SJSA1 (cell line): ENCODE measurements around the gene C9orf40. TPM values are rescaled to one million over a fixed set of nuclear protein-coding genes. Genes with fewer than 3 reads are reported as not detected.
A peak's percentile ranks its signal among the peaks of the same experiment; 100 is the strongest.

Source experiments
- DNase-seq, 2 experiments: peaks; one replicate each; pipeline ENCODE4 v3.0.0-alpha.2; 2015 to 2020; ENCODE audit warnings: low spot score in 2 of 2, low read depth in 1 of 2
- H3K27ac ChIP-seq: fragments of 250-450 bp; sonication (Bioruptor Pico); 2 replicates; pipeline ENCODE4 v1.5.1; 2020; ENCODE audit warnings: mild to moderate bottlenecking, moderate library complexity
- H3K27me3 ChIP-seq: fragments of 250-450 bp; sonication (Bioruptor Pico); replicated peaks from 2 replicates; pipeline ENCODE4 v1.5.1; 2020; ENCODE audit warnings: mild to moderate bottlenecking, moderate library complexity
- H3K36me3 ChIP-seq: fragments of 250-450 bp; sonication (Bioruptor Pico); 2 replicates; pipeline ENCODE4 v1.5.1; 2020; ENCODE audit warnings: mild to moderate bottlenecking
- H3K4me1 ChIP-seq: fragments of 250-450 bp; sonication (Bioruptor Pico); replicated peaks from 2 replicates; pipeline ENCODE4 v1.6.1; 2021; ENCODE audit warnings: mild to moderate bottlenecking
- H3K4me3 ChIP-seq: fragments of 250-450 bp; sonication (Bioruptor Pico); 2 replicates; pipeline ENCODE4 v1.5.1; 2020; ENCODE audit warnings: mild to moderate bottlenecking
- H3K9me3 ChIP-seq: fragments of 250-450 bp; sonication (Bioruptor Pico); replicated peaks from 2 replicates; pipeline ENCODE4 v1.5.1; 2020; ENCODE audit warnings: mild to moderate bottlenecking
- total RNA-seq: library from RNA; depleted of rRNA; stranded (reverse); fragments of >200 nt; shearing (Covaris generic); gene quantifications from 2 replicates; pipeline ENCODE4 v1.2.3, GENCODE V29; 2014; rRNA removed

Gene C9orf40, protein sequence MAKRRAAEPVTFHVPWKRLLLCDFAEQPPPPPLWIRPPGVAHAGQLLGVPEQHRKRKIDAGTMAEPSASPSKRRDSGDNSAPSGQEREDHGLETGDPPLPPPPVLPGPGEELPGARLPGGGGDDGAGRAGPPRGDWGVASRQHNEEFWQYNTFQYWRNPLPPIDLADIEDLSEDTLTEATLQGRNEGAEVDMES
- 5.6 and 5.7 TPM in 2 replicates for total RNA-seq

GRCh38 chr9:74952201-74953151 lies at the start of gene C9orf40:
TSS of gene C9orf40 (minus strand) at chr9:74952912. CDS start at chr9:74952611, 301 bp downstream.
- peak; percentile 78 to 87 for DNase-seq
- Histone ChIP-seq H3K4me1 (no peaks in the 10 kb centered on the region), H3K27me3 (no peaks in the 10 kb centered on the region), H3K4me3 (peak within 1 kb of the TSS; percentile 86), H3K36me3 (peaks cover 4% of the 10 kb centered on the region), H3K9me3 (no peaks in the 10 kb centered on the region), H3K27ac (peak within 1 kb of the TSS; percentile 86)

- Histone ChIP-seq H3K4me1 (no peaks in the 10 kb centered on the region), H3K36me3 (no peaks in the 10 kb centered on the region), H3K9me3 (no peaks in the 10 kb centered on the region), H3K4me3 (no peak overlapping the region), H3K27ac (no peak overlapping the region), H3K27me3 (no peaks in the 10 kb centered on the region)
- DNase-seq = peak in 1 of 2 experiments; percentile 35
These were observed 49.2 kb upstream of the C9orf40 start for GRCh38 chr9:75001719-75002421.

DNA sequence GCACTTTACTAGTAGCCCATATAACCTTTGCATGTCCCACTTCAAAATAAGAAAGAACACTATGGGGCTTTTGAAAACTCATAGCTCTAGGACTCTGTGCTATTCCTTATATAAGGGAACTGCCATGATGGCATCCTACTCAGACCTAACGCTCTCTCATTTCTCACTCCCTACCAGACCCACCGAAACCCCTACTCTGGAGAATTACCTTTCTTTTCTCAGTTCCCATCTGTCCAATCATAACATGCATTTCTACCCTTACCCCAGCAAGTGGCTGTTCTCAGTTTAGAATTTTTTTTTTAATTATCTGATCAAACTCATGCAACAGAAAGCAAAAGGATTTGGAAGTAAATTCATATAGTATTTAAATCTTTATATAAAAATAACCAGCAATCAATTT lies 48.1 kb upstream of the C9orf40 start:
- no peak for DNase-seq
- Histone ChIP-seq H3K4me1 (no peaks in the 10 kb centered on the region), H3K27ac (no peak overlapping the region), H3K36me3 (no peaks in the 10 kb centered on the region), H3K4me3 (no peak overlapping the region), H3K27me3 (no peaks in the 10 kb centered on the region), H3K9me3 (no peaks in the 10 kb centered on the region)

GRCh38 chr9:74985041-74985440 lies 32.3 kb upstream of the C9orf40 start:
- H3K27ac ChIP-seq = no peak overlapping the region
- H3K4me3 ChIP-seq = no peak overlapping the region
- no peaks in the 10 kb centered on the region for H3K36me3 ChIP-seq
- no peak for DNase-seq
- H3K4me1 ChIP-seq = no peaks in the 10 kb centered on the region
- H3K27me3 ChIP-seq = no peaks in the 10 kb centered on the region
- H3K9me3 ChIP-seq = no peaks in the 10 kb centered on the region

DNA sequence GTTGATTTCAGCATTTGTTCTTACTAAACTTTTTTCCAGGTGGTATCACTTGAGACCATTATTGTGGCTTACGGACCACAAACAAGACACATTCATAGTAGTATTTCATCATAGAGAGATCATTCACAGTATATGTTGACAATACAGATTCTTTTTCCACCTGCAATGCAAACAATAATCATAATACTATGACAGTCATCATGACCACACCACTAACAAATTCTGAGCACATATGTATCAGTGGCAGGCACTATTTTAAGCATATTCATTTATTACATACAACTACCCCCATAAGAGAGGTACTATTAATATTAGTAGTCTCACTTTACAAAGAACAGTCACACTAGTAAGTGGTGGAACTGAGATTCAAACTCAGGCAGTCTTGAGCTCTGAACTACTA lies 31.0 kb upstream of the C9orf40 start:
- no peak for DNase-seq
- no peaks in the 10 kb centered on the region for H3K27me3 ChIP-seq
- H3K36me3 ChIP-seq = no peaks in the 10 kb centered on the region
- no peaks in the 10 kb centered on the region for H3K4me1 ChIP-seq
- no peaks in the 10 kb centered on the region for H3K9me3 ChIP-seq
- no peak overlapping the region for H3K4me3 ChIP-seq
- H3K27ac ChIP-seq = no peak overlapping the region

- Histone ChIP-seq H3K9me3 (no peaks in the 10 kb centered on the region), H3K4me1 (no peaks in the 10 kb centered on the region), H3K36me3 (no peaks in the 10 kb centered on the region), H3K27ac (no peak overlapping the region), H3K27me3 (no peaks in the 10 kb centered on the region), H3K4me3 (no peak overlapping the region)
- no peak for DNase-seq
These were observed 27.1 kb upstream of the C9orf40 start for GRCh38 chr9:74979844-74980243.

DNA sequence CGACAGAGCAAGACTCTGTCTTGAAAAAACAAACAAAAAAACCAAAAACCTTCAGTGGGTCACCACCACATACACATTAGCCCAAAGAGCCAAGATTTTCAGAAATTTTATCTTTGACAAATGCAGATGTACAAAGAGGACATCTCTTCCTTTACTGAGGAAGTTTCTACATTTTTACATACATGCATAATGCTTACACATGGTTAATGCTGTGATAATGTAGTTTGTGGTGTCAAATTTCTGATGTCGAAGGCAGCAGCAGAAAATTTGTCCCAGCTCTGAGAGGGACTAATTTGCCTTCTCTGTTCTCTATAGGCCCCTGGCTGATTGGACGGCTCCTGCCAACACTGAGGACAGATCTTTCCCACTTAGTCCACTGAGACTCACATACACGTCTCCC lies 24.6 kb upstream of the C9orf40 start:
- no peaks in the 10 kb centered on the region for H3K9me3 ChIP-seq
- no peaks in the 10 kb centered on the region for H3K27me3 ChIP-seq
- no peak for DNase-seq
- no peaks in the 10 kb centered on the region for H3K4me1 ChIP-seq
- no peak overlapping the region for H3K4me3 ChIP-seq
- H3K36me3 ChIP-seq = no peaks in the 10 kb centered on the region
- H3K27ac ChIP-seq = no peak overlapping the region

DNA sequence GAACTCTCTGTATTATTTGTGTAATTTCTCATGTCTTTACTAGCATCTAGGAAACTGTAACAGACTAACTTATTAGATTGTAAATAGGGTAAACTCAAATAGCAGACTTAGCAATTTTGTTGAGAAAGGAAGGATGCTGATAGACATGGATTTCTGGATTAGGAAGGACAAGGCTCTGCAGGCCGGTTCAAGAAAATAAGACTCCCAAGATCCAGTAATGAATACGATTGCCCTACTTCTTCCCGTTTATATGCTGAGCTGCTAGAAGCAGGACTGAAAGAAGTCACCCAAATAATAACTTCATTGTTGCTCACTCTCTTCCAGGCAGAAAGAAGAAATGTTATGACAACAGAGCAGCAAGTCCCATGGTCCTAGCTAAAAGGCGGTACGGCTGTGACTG lies 22.8 kb upstream of the C9orf40 start:
- H3K4me1 ChIP-seq = no peaks in the 10 kb centered on the region
- no peak overlapping the region for H3K27ac ChIP-seq
- no peak for DNase-seq
- H3K4me3 ChIP-seq = no peak overlapping the region
- no peaks in the 10 kb centered on the region for H3K36me3 ChIP-seq
- H3K9me3 ChIP-seq = no peaks in the 10 kb centered on the region
- no peaks in the 10 kb centered on the region for H3K27me3 ChIP-seq

GRCh38 chr9:74974558-74974957 lies 21.8 kb upstream of the C9orf40 start:
- no peak overlapping the region for H3K27ac ChIP-seq
- DNase-seq = no peak
- no peak overlapping the region for H3K4me3 ChIP-seq
- H3K4me1 ChIP-seq = no peaks in the 10 kb centered on the region
- H3K9me3 ChIP-seq = no peaks in the 10 kb centered on the region
- no peaks in the 10 kb centered on the region for H3K27me3 ChIP-seq
- no peaks in the 10 kb centered on the region for H3K36me3 ChIP-seq

DNA sequence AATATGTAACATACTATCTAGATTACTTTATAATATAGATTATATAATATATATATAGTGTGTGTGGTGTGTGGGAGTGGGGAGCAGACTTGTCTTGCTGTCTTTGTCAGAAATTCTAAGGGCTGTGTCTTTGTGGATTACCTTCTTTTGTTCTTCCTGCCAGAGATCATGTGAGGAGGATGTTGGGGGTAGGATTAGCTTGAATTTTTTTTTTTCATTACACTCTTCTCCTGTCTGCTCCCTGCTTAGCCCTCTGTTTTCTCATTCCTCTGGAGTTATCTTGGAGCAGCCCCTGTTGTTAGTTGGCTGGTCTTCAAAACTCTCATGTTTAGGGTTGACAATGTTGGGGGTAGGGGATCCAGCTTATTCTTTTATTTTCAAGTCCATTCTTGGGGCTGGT lies 21.0 kb upstream of the C9orf40 start:
- Histone ChIP-seq H3K27ac (no peak overlapping the region), H3K9me3 (no peaks in the 10 kb centered on the region), H3K4me1 (no peaks in the 10 kb centered on the region), H3K36me3 (no peaks in the 10 kb centered on the region), H3K4me3 (no peak overlapping the region), H3K27me3 (no peaks in the 10 kb centered on the region)
- DNase-seq = no peak

- H3K4me1 ChIP-seq = no peaks in the 10 kb centered on the region
- no peak overlapping the region for H3K27ac ChIP-seq
- H3K36me3 ChIP-seq = no peaks in the 10 kb centered on the region
- no peak for DNase-seq
- no peaks in the 10 kb centered on the region for H3K9me3 ChIP-seq
- H3K4me3 ChIP-seq = no peak overlapping the region
- no peaks in the 10 kb centered on the region for H3K27me3 ChIP-seq
These were observed 10.3 kb upstream of the C9orf40 start for GRCh38 chr9:74963056-74963455.

- no peak for DNase-seq
- no peaks in the 10 kb centered on the region for H3K4me1 ChIP-seq
- no peaks in the 10 kb centered on the region for H3K36me3 ChIP-seq
- no peaks in the 10 kb centered on the region for H3K9me3 ChIP-seq
- no peak overlapping the region for H3K4me3 ChIP-seq
- H3K27me3 ChIP-seq = no peaks in the 10 kb centered on the region
- no peak overlapping the region for H3K27ac ChIP-seq
These were observed 8.8 kb upstream of the C9orf40 start for GRCh38 chr9:74961496-74961895.

GRCh38 chr9:74960561-74960960 lies 7.8 kb upstream of the C9orf40 start:
- no peak overlapping the region for H3K4me3 ChIP-seq
- H3K27me3 ChIP-seq = no peaks in the 10 kb centered on the region
- no peaks in the 10 kb centered on the region for H3K9me3 ChIP-seq
- DNase-seq = no peak
- no peaks in the 10 kb centered on the region for H3K36me3 ChIP-seq
- no peak overlapping the region for H3K27ac ChIP-seq
- no peaks in the 10 kb centered on the region for H3K4me1 ChIP-seq

- Histone ChIP-seq H3K4me1 (no peaks in the 10 kb centered on the region), H3K27me3 (no peaks in the 10 kb centered on the region), H3K36me3 (no peaks in the 10 kb centered on the region), H3K9me3 (no peaks in the 10 kb centered on the region), H3K27ac (no peak overlapping the region), H3K4me3 (no peak overlapping the region)
- DNase-seq = no peak
These were observed 5.9 kb upstream of the C9orf40 start for GRCh38 chr9:74958587-74958986.
